HepG2 (cell line): ENCODE data around the gene TALDO1. TPM values are rescaled to one million over a fixed set of nuclear protein-coding genes. Genes with fewer than 3 reads are reported as not detected.
A peak's percentile ranks its signal among the peaks of the same experiment; 100 is the strongest.

Experiments
- ARNTL ChIP-seq: sonication (generic); formaldehyde crosslinking; IDR thresholded peaks from 2 replicates; pipeline ENCODE4 v1.4.0; 2020; ENCODE audit warnings: mild to moderate bottlenecking, missing genetic modification reagents
- ATF3 ChIP-seq: sonication (generic); formaldehyde crosslinking; IDR thresholded peaks from 2 replicates; pipeline ENCODE4 v1.4.0; 2020; ENCODE audit warnings: missing genetic modification reagents
- GLMP ChIP-seq: sonication (generic); formaldehyde crosslinking; IDR thresholded peaks from 2 replicates; pipeline ENCODE4 v1.9.0; 2021; ENCODE audit warnings: missing genetic modification reagents, mild to moderate bottlenecking, borderline replicate concordance
- KDM6A ChIP-seq: IDR thresholded peaks from 2 replicates; pipeline ENCODE4 v1.6.1; 2016; ENCODE audit warnings: low read depth
- MLLT10 ChIP-seq: sonication (generic); formaldehyde crosslinking; IDR thresholded peaks from 2 replicates; pipeline ENCODE4 v1.4.0; 2020; ENCODE audit warnings: missing genetic modification reagents
- MYC ChIP-seq: sonication (generic); formaldehyde crosslinking; IDR thresholded peaks from 2 replicates; pipeline ENCODE4 v1.9.0; 2021; ENCODE audit warnings: missing genetic modification reagents, borderline replicate concordance
- SSRP1 ChIP-seq: IDR thresholded peaks from 2 replicates; pipeline ENCODE4 v1.6.1; 2016; ENCODE audit warnings: control low read depth
- TARDBP ChIP-seq: sonication (generic); formaldehyde crosslinking; IDR thresholded peaks from 2 replicates; pipeline ENCODE4 v1.8.0; 2022; ENCODE audit warnings: mild to moderate bottlenecking, missing genetic modification reagents
- ZBTB34 ChIP-seq: sonication (generic); formaldehyde crosslinking; IDR thresholded peaks from 2 replicates; pipeline ENCODE4 v1.8.0; 2022; ENCODE audit warnings: mild to moderate bottlenecking, missing genetic modification reagents
- ZNF263 ChIP-seq: sonication (generic); formaldehyde crosslinking; IDR thresholded peaks from 2 replicates; pipeline ENCODE4 v1.4.0; 2020; ENCODE audit warnings: missing genetic modification reagents
- ZNF280D ChIP-seq: sonication (generic); formaldehyde crosslinking; IDR thresholded peaks from 2 replicates; pipeline ENCODE4 v1.5.1; 2020; ENCODE audit warnings: mild to moderate bottlenecking, missing genetic modification reagents
- ZNF550 ChIP-seq: sonication (generic); formaldehyde crosslinking; IDR thresholded peaks from 2 replicates; pipeline ENCODE4 v1.4.0; 2020; ENCODE audit warnings: mild to moderate bottlenecking, missing genetic modification reagents, borderline replicate concordance
- ZNF558 ChIP-seq: sonication (generic); formaldehyde crosslinking; IDR thresholded peaks from 2 replicates; pipeline ENCODE4 v1.9.0; 2022; ENCODE audit warnings: mild to moderate bottlenecking, missing genetic modification reagents, borderline replicate concordance
- polyA plus RNA-seq, 8 experiments: library from polyadenylated mRNA; depleted of rRNA in 3 of 8; stranded (reverse) in 7 of 8; unstranded in 1 of 8; fragments of >200 nt; fragmentation: Illumina TruSeq in 4 of 8; extraction: Trizol in 4 of 8; gene quantifications; 2 replicates each; pipeline versions ENCODE4 v1.2.1 to v1.2.3, GENCODE V29; 2011 to 2016; ENCODE audit warnings: low read depth in 4 of 8, missing spikeins in 1 of 8, mixed read lengths in 1 of 8; ENCODE audit not compliant: insufficient read depth in 1 of 8
- total RNA-seq, 5 experiments: library from RNA; depleted of rRNA; stranded (reverse); fragments of >200 nt; fragmentation: Illumina TruSeq; extraction: Trizol; gene quantifications; 2 replicates each; pipeline ENCODE4 v1.2.3, GENCODE V29; 2016; ENCODE audit warnings: low read depth in 1 of 5
- TF ChIP-seq, protein P1 (sequence below): sonication (generic); formaldehyde crosslinking; IDR thresholded peaks from 2 replicates; pipeline ENCODE4 v1.4.0; 2020; ENCODE audit warnings: mild to moderate bottlenecking, missing genetic modification reagents
- TF ChIP-seq, protein P2 (sequence below): sonication (generic); formaldehyde crosslinking; IDR thresholded peaks from 2 replicates; pipeline ENCODE4 v1.4.0; 2020; ENCODE audit warnings: missing genetic modification reagents, borderline replicate concordance
- TF ChIP-seq, protein P3 (sequence below): sonication (generic); formaldehyde crosslinking; IDR thresholded peaks from 2 replicates; pipeline ENCODE4 v1.5.0; 2020; ENCODE audit warnings: missing genetic modification reagents

The TALDO1 gene
- total and polyA plus RNA-seq, 2 of the 13 experiments (the other 11 are each of a cell fraction or from before 2014, with no cell fraction given) = 107 to 240 TPM

DNA sequence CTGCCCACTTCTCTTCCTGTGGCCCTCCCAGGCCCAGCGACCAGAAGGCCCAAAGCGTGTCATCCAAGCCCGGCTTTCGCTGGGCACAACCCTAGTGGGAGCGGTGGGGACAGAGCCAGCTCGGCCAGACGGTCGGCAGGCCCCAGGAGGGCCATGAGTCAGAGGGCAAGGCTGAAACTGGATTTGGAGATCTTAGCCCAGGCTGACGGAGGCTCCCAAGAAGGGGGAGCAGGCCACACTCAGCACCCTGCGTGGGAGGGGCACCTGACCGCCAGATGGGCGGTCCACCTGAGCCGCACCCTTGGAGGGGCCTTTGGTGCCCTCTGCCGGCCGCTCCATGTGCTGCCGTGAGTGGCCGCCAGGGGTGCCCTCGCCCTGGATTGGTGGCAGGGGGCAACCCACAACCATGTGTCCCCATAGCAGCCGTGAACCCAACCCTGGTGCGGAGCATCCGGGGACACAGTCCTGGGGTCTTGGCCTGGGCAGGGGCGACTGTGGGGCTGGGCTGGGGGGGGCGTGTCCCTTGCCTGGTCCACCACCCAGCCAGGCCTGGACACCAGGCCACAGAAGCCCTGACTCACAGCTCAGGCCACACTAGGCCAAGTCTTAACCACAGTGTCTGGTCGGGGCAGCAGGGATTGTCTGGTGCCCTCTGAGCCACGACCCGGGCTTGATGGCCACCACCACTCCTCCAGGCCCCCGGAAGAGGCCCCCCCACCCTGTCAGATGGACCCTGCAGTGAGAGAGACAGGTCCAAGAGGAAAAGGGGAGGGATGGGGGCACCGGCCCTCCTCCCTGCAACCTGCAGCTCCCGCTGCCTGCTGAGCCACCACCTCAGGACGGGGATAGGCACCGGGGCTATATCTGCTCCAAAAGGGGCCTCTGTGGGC is 19.2 kb upstream of the TALDO1 start (continued):
- peak; percentile 26; the same call in 1 of the 2 replicates for TF ChIP-seq ARNTL (CRISPR knock-in tag)
- peak; percentile 55; the same call in 1 of the 2 replicates for TF ChIP-seq SSRP1
- TF ChIP-seq, protein P1, sequence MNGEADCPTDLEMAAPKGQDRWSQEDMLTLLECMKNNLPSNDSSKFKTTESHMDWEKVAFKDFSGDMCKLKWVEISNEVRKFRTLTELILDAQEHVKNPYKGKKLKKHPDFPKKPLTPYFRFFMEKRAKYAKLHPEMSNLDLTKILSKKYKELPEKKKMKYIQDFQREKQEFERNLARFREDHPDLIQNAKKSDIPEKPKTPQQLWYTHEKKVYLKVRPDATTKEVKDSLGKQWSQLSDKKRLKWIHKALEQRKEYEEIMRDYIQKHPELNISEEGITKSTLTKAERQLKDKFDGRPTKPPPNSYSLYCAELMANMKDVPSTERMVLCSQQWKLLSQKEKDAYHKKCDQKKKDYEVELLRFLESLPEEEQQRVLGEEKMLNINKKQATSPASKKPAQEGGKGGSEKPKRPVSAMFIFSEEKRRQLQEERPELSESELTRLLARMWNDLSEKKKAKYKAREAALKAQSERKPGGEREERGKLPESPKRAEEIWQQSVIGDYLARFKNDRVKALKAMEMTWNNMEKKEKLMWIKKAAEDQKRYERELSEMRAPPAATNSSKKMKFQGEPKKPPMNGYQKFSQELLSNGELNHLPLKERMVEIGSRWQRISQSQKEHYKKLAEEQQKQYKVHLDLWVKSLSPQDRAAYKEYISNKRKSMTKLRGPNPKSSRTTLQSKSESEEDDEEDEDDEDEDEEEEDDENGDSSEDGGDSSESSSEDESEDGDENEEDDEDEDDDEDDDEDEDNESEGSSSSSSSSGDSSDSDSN (CRISPR knock-in tag) = peak; percentile 71
- no peak for TF ChIP-seq ZNF558
- peak; percentile 88 for TF ChIP-seq MYC (CRISPR knock-in tag)
- TF ChIP-seq KDM6A (CRISPR knock-in tag) = no peak
- TF ChIP-seq, protein P2, sequence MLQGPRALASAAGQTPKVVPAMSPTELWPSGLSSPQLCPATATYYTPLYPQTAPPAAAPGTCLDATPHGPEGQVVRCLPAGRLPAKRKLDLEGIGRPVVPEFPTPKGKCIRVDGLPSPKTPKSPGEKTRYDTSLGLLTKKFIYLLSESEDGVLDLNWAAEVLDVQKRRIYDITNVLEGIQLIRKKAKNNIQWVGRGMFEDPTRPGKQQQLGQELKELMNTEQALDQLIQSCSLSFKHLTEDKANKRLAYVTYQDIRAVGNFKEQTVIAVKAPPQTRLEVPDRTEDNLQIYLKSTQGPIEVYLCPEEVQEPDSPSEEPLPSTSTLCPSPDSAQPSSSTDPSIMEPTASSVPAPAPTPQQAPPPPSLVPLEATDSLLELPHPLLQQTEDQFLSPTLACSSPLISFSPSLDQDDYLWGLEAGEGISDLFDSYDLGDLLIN = no peak
- TF ChIP-seq, protein P3, sequence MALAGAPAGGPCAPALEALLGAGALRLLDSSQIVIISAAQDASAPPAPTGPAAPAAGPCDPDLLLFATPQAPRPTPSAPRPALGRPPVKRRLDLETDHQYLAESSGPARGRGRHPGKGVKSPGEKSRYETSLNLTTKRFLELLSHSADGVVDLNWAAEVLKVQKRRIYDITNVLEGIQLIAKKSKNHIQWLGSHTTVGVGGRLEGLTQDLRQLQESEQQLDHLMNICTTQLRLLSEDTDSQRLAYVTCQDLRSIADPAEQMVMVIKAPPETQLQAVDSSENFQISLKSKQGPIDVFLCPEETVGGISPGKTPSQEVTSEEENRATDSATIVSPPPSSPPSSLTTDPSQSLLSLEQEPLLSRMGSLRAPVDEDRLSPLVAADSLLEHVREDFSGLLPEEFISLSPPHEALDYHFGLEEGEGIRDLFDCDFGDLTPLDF (CRISPR knock-in tag) = no peak
- TF ChIP-seq ZNF263 (CRISPR knock-in tag) = peak; percentile 21; the same call in 1 of the 2 replicates
- 0 out of 2 replicates have a peak, but pooled peaks have one; percentile 14 for TF ChIP-seq ATF3 (CRISPR knock-in tag)
- TF ChIP-seq ZNF550 = no peak
- peak; percentile 70 for TF ChIP-seq ZBTB34 (CRISPR knock-in tag)
- no peak for TF ChIP-seq ZNF280D
- TF ChIP-seq MLLT10 (CRISPR knock-in tag) = no peak
- peak; percentile 66; the same call in 1 of the 2 replicates for TF ChIP-seq TARDBP (CRISPR knock-in tag)
- TF ChIP-seq GLMP (CRISPR knock-in tag) = no peak
